Activated T-helper 1 cell treated with anti-CD3 and anti-CD28 coated beads, Interleukin-2, amount 50 U/mL, for 16 hours (primary cell): Measurements from ENCODE around the gene BZW2.
"Not testable (repeated sequence)": the region's sequence is repeated elsewhere in the genome, so short reads cannot be mapped to it uniquely, and the experiment has no call there.

ENCODE experiments used
- DNase-seq, 2 donors: peaks; one replicate each; pipeline ENCODE4 v3.0.0-alpha.2; 2020; ENCODE audit warnings: low read depth in 1 of 2, low spot score in 1 of 2

BZW2 gene

GRCh38 chr7:16670021-16670420, 24.0 kb downstream of the BZW2 start:
- no peak for DNase-seq

DNA sequence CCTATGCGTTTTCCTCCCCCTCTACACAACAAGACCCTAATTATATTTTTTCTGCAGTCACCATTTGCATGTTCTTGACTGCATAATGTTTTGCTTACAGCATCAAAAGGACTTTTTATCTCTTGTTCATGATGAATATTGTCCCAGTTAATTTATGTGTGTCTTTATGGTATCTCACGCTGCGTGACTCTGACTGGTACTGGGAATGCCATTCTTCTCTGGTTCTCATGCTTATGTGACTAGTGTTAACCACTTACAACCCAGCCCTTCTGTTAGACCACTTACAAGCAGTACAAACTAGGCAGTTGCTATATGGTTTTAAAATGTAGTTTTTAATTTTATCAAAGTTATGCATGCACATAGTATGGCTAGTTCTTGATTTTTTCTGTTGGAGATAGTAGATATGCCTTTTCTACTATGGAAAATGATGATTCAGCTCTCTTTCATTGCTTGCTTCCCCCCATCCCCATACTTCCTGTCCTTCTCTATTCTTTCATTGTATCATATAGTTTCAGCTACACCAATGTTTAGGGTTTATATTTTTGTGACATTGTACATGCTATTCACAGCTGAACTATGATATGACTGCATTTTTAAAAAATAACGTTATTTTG, 24.9 kb downstream of the BZW2 start:
- DNase-seq, result no peak

DNA sequence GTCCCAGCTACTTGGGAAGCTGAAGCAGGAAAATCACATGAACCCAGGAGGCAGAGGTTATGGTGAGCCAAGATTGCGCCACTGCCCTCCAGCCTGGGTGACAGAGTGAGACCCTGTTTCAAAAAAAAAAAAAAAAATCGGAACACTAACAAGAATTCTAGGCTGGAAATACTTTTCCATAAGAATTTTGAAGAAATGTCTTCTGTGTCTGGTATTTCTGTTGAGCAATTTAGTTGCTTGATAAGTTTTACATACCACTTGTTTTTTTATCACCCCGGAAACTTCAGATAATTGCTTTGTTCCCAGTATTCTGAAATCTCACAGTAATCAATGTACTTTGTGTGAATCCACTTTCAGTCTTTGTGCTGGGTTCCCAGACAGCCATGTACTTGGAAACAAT, 25.8 kb downstream of the BZW2 start:
- DNase-seq, result no peak

DNA sequence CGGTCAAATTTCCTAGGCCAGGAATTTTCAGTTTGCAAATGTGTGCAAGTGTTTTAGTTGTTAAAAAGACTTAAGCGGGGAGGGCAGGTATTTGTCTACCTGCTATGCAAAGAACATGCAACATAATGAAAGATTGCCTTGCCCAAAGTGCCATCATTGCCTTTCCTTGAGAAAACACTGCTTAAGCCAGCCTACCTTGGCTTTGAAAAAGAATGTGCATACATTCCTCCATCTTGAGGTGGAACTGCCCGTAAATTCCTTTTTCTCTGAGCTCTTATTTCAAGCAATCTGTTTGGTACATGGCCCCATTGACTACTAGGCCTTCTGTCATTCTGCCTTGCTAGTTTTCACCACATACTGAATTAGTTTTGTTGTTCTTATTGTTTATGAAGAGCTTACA, 29.3 kb downstream of the BZW2 start:
- no peak for DNase-seq

DNA sequence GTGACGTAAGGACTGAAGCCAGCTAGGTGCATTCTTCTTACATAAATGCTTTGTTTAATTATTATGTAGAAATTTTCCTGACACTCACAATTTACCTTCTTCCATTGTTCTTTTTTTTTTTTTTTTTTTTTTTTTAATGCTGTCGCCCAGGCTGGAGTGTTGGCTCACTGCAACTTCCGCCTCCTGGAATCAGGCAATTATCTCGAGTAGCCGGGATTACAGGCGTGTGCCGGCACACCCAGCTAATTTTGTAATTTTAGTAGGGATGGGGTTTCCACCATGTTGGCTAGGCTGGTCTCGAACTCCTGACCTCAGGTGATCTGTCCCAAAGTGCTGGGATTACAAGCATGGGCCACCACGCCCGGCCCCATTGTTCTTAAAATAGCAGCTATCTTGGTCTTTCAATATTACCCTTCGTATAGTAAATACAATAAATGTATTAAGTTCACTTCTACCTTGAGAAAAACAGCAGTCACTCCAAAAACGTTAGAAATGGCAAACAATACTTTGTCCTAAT, 32.1 kb downstream of the BZW2 start:
- no peak for DNase-seq

DNA sequence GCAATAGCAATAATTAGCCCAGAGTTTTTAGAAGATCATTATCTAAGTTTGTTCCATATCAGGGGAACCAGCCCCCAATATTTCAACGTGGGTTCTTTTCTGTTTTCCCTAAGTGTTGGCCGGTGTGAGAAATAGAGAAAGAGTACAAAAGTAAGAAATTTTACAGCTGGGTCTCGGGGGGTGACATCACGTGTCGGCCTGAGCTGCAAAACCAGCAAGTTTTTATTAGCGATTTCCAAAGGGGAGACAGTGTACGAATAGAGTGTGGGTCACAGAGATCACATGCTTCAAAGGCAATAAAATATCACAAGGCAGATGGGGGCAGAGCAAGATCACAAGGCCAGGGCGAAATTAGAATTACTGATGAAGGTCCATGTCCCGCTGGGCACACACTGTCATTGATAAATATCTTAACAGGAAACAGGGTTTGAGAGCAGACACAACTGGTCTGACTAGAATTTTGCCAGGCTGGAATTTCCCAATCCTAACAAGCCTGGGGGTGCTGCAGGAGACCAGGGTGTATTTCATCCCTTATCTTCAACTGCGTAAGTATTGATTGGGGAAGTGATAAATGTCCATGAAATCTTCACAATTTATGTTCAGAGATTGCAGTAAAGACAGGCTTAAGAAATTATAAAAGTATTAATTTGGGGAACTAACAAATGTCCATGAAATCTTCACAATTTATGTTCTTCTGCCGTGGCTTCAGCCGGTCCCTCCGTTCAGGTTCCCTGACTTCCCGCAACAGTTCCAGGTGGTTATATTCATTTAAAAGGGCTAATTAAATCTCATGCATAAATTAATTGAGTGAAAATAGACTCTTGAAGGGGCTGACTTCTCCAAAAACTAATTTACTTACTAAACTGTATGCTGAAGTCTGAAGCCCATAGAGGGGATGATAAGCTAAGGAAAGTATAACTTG, 32.9 kb downstream of the BZW2 start:
- not testable (repeated sequence) for DNase-seq

DNA sequence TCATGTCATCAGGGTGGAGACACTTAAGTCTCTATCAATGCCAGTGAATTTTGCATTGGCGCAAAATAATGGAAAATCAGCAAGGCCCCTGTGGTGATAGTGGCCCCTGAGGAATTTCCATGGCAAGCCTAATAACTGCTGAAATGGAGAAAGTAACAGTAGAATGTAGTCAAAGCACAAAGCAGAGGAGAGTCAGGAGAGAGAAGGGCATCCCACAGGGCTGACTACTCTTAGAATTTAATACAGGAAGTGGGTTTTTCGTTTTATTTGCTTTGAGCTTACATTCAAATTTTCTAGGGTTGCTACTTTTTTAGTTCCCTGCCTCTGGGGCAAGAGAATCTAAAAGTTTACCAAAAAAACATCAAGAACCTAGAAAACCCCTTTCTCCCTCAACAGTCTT, 39.0 kb downstream of the BZW2 start:
- DNase-seq, result no peak

DNA sequence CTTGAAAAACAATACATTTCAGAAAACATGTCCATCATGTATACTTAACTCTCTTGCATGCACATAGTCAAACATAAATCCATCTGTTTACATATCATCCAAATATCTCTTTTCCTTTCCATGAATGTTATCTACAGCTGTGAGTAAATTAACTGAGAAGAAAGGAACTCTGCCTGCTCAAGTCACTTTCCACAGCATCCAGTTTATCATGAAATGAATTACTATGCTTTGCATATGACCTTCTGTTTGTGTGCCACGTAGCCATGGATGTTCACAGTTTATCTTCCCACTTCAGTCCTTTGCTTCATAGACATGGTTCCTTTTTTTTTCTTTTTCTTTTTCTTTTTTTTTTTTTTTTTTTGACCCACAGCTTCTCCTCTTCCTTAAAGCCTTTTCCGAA, 39.6 kb downstream of the BZW2 start:
- no peak for DNase-seq

DNA sequence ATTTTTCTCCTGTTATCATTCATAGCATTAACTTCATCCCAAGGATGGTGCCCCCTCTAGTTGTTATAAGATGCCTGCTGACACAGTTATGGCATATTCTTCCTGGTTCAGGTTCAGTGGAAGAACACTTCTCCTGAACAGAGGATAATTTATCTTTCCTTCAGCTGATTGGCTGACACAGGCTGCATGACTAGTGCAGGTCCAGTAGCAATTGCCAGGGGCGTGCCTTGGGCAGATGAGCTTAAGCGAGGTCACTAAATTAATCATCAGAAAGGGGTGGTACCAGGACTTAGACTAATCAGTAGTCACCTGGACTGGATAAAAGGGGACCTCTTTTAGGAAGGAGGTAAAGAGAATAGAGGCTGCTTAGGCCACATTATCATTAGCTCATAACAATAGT, 42.3 kb downstream of the BZW2 start:
- DNase-seq, result no peak

GRCh38 chr7:16691241-16691640, 45.3 kb downstream of the BZW2 start:
- no peak for DNase-seq

DNA sequence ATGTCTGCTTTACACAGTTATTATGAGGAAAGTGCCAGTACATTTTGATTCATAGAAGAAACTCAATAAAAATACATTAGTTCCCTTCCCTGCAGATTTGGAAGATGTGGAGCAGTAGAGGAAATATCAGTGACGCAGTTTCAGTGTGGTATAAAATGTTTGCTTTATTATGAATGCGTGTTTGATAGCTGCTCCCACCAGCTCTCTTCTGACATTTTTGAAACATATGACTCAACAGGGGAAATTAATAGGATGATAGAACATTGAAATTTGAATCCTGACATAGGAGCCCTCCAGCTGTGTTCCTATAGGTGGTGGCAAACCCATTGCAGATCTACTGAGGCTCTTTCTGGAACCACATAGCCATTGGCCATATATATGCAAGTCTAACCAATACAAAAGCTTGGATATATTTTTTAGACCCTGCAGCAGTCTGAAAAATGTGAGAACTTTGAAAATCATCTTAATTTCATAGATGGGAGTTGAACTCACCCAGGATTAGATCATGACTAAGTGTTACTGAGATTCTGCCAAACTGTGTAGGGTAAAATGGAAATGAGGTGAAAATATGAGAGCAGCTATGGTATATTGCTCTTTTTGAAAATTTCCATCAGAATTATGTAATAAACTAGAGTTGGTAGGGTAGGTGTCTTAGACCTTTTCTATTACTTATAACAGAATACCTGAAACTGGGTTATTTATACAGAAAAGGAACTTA, 47.8 kb downstream of the BZW2 start:
- DNase-seq, result no peak

- DNase-seq, result no peak
Measured at GRCh38 chr7:16694806-16695205, 48.8 kb downstream of the BZW2 start.

GRCh38 chr7:16695621-16696237, 49.7 kb downstream of the BZW2 start:
- no peak for DNase-seq

GRCh38 chr7:16697507-16698199, 51.7 kb downstream of the BZW2 start:
- no peak for DNase-seq

GRCh38 chr7:16698200-16698905, 52.4 kb downstream of the BZW2 start:
- DNase-seq, result no peak

GRCh38 chr7:16702441-16702840, 56.5 kb downstream of the BZW2 start:
- DNase-seq, result no peak

DNA sequence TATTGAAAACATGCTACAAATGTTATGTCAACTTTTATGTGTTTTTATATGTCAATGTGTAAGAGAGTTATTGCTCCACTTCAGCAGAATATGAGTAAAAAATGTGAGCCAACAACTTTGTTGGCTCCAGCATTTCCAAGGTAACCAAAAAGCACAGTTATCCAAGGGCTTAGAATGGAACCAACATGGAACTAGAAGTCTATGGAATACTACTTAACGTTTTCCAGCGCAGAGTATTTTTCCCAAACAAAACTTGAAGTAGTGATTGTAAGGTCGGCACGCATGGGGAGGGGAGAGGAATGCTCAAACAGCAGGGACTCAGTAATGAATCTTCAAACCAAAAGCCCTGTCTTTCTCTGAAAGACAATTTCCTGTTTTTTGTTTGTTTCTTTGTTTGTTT, 62.5 kb downstream of the BZW2 start:
- no peak for DNase-seq

GRCh38 chr7:16708980-16709379, 63.0 kb downstream of the BZW2 start:
- no peak for DNase-seq

DNA sequence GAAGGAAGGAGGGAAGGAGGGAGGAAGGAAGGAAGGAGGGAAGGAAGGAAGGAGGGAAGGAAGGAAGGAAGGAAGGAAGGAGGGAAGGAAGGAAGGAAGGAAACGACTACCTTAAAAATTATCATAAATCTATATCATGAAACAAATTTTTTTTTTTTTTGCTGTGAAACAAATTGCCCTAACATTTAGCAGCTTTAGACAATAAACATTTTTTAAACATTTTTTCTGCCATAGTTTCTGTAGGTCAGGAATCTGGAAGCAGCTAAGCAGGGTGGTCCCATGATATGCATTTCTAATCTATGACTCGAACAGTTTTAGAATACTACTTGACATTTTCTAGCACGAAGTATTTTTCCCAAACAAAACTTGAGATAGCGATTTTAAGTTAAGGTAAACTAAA, 64.7 kb downstream of the BZW2 start:
- DNase-seq, result no peak

DNA sequence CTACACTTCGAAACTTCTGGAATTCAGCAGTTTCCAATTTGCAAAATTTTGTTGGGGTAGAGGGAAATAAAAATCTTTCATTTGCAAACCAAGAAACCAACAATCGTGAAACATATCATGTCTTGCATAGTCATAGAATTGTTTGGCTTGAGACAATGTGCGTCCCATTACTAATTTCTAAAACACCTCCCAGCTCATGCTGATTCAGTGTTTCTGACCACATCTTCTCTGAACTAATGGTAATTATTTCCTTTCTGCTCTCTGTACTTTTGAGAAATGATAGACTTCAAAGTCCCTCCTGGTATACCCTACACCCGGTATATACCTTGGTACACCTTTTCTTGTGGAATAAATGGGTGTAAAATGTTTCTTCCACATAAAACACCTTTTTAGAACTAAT, 65.7 kb downstream of the BZW2 start:
- DNase-seq, result no peak
